ENCODE data around the gene GGA2.
"Not testable (repeated sequence)": the region's sequence is repeated elsewhere in the genome, so short reads cannot be mapped to it uniquely, and the experiment has no call there.

GGA2 gene

GRCh38 chr16:23465179-23465578, 45.1 kb downstream of the GGA2 start:
- H3K9ac ChIP-seq (ENCODE audit: low read length) = no peak overlapping the region
- H3K27me3 ChIP-seq (ENCODE audit: control insufficient read depth, insufficient read depth, low read length) = no peaks in the 10 kb centered on the region
- peaks cover 56% of the 10 kb centered on the region for H3K36me3 ChIP-seq (ENCODE audit: control insufficient read depth, insufficient read depth, low read length)
- H3K4me1 ChIP-seq (ENCODE audit: control insufficient read depth, insufficient read depth, low read length) = no peaks in the 10 kb centered on the region
- no peak overlapping the region for H3K27ac ChIP-seq (ENCODE audit: low read depth, low read length)
- no peaks in the 10 kb centered on the region for H3K9me3 ChIP-seq (ENCODE audit: control insufficient read depth, insufficient read depth, low read depth, low read length)
- H3K4me3 ChIP-seq (ENCODE audit: low read depth, low read length) = no peak overlapping the region

DNA sequence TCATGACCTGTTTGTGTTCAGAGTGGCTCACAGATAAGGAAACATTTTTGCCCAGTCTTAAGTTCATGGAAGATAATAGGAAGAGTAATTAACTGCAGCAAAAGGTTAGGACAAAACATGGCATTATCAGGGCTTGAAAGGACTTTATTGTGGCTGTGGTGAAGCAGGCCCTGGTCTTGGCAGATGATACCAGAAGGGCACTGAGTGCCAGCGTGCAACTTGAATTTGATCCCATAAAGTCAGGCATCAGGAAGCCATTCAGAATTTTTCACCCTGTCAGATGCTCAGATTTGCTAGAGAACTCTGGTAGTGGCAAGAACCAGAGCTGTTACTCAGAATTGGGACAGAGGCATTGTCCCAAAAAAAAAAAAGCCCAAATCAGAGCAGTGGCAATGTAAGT, 46.1 kb downstream of the GGA2 start:
- peaks cover 46% of the 10 kb centered on the region for H3K36me3 ChIP-seq (ENCODE audit: control insufficient read depth, insufficient read depth, low read length)
- no peaks in the 10 kb centered on the region for H3K4me1 ChIP-seq (ENCODE audit: control insufficient read depth, insufficient read depth, low read length)
- no peaks in the 10 kb centered on the region for H3K27me3 ChIP-seq (ENCODE audit: control insufficient read depth, insufficient read depth, low read length)
- H3K9me3 ChIP-seq (ENCODE audit: control insufficient read depth, insufficient read depth, low read depth, low read length) = no peaks in the 10 kb centered on the region
- no peak overlapping the region for H3K4me3 ChIP-seq (ENCODE audit: low read depth, low read length)
- no peak overlapping the region for H3K27ac ChIP-seq (ENCODE audit: low read depth, low read length)
- no peak overlapping the region for H3K9ac ChIP-seq (ENCODE audit: low read length)

GRCh38 chr16:23462994-23463393, 47.3 kb downstream of the GGA2 start:
- not testable (repeated sequence) for H3K4me3 ChIP-seq (ENCODE audit: low read depth, low read length); H3K9ac ChIP-seq (ENCODE audit: low read length); H3K27me3 ChIP-seq (ENCODE audit: control insufficient read depth, insufficient read depth, low read length); H3K9me3 ChIP-seq (ENCODE audit: control insufficient read depth, insufficient read depth, low read depth, low read length); H3K27ac ChIP-seq (ENCODE audit: low read depth, low read length); H3K4me1 ChIP-seq (ENCODE audit: control insufficient read depth, insufficient read depth, low read length)
- H3K36me3 ChIP-seq (ENCODE audit: control insufficient read depth, insufficient read depth, low read length) = peaks cover 37% of the 10 kb centered on the region

- Histone ChIP-seq H3K4me3 (ENCODE audit: low read depth, low read length) (peak overlapping the region; percentile 96), H3K27me3 (ENCODE audit: control insufficient read depth, insufficient read depth, low read length) (no peaks in the 10 kb centered on the region), H3K27ac (ENCODE audit: low read depth, low read length) (no peak overlapping the region), H3K36me3 (ENCODE audit: control insufficient read depth, insufficient read depth, low read length) (no peaks in the 10 kb centered on the region), H3K9me3 (ENCODE audit: control insufficient read depth, insufficient read depth, low read depth, low read length) (no peaks in the 10 kb centered on the region), H3K4me1 (ENCODE audit: control insufficient read depth, insufficient read depth, low read length) (0 out of 2 replicates have a peak, but pooled peaks cover 4% of the 10 kb centered on the region), H3K9ac (ENCODE audit: low read length) (peak overlapping the region; percentile 93)
Observed at GRCh38 chr16:23453338-23454052, 56.8 kb downstream of the GGA2 start.

DNA sequence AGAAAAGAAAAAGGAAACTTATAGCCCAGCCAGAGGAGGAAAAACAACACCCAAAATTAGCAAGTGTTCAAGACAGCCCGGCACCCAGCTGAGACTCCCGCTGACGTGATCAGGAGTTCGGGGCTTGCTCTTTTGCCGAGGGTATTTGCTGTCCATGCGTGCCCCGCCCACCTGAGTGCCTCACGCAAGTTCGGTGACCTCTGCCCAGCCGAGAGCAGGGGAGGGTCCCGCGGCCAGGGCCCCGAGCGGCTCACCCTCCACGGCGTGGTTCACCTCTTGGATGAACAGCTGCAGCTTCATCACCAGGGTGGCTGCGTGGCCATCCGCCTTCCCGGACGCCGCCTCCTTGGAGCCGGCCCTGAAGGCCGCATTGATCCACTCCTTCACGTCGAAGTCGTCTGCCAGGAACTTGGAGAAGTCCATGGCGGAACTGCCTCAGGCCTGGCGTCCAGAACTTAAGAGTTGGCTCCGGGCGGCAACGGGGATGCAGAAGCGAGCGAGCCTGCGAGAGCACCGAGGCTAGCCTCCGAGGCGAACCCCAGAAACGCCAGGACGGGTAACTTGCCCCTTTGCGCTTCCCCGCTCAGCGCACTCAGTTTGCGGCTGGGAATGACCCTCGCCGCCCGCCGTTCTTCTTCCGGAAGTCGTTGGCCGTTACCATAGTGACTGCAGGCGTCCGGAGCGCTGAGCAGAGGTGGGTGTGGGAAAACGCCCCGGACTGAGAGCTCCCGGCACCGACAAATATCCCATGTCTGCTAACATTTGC, 57.5 kb downstream of the GGA2 start, which contains the start of gene COG7:
COG7 (minus strand) TSS at position 618 of the 766 bp plus-strand sequence; CDS start at position 423, 195 bp downstream.
- Histone ChIP-seq H3K4me3 (ENCODE audit: low read depth, low read length) (peak within 1 kb of the TSS; percentile 96), H3K27me3 (ENCODE audit: control insufficient read depth, insufficient read depth, low read length) (no peaks in the 10 kb centered on the region), H3K36me3 (ENCODE audit: control insufficient read depth, insufficient read depth, low read length) (no peaks in the 10 kb centered on the region), H3K9ac (ENCODE audit: low read length) (peak within 1 kb of the TSS; percentile 93), H3K4me1 (ENCODE audit: control insufficient read depth, insufficient read depth, low read length) (0 out of 2 replicates have a peak, but pooled peaks cover 4% of the 10 kb centered on the region), H3K27ac (ENCODE audit: low read depth, low read length) (peak within 1 kb of the TSS; percentile 87; the same call in 1 of the 2 replicates), H3K9me3 (ENCODE audit: control insufficient read depth, insufficient read depth, low read depth, low read length) (no peaks in the 10 kb centered on the region)

GRCh38 chr16:23452221-23452571, 58.1 kb downstream of the GGA2 start:
- Histone ChIP-seq H3K27me3 (ENCODE audit: control insufficient read depth, insufficient read depth, low read length) (no peaks in the 10 kb centered on the region), H3K27ac (ENCODE audit: low read depth, low read length) (peak overlapping the region; percentile 87; the same call in 1 of the 2 replicates), H3K9ac (ENCODE audit: low read length) (peak overlapping the region; percentile 93), H3K36me3 (ENCODE audit: control insufficient read depth, insufficient read depth, low read length) (no peaks in the 10 kb centered on the region), H3K4me1 (ENCODE audit: control insufficient read depth, insufficient read depth, low read length) (0 out of 2 replicates have a peak, but pooled peaks cover 4% of the 10 kb centered on the region), H3K9me3 (ENCODE audit: control insufficient read depth, insufficient read depth, low read depth, low read length) (no peaks in the 10 kb centered on the region), H3K4me3 (ENCODE audit: low read depth, low read length) (peak overlapping the region; percentile 96)

DNA sequence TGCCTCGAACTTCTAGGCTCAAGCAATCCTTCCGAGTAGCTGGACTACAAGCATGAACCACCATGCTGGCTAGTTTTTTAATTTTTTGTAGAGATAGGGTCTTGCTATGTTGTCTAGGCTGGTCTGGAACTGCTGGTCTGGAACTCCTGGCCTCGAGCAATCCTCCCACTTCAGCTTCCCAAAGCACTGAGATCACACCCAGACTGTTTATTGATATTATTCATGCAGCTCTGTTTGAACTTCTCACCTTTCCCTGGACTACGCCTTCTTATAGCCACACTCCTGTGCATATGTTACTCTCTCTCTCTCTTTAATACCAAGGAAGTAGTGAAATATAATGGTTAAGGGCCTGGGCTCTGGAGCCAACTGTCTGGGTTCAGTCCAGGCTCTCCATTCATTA, 61.9 kb downstream of the GGA2 start:
- peaks cover 17% of the 10 kb centered on the region for H3K36me3 ChIP-seq (ENCODE audit: control insufficient read depth, insufficient read depth, low read length)
- H3K27ac ChIP-seq (ENCODE audit: low read depth, low read length) = no peak overlapping the region
- H3K9me3 ChIP-seq (ENCODE audit: control insufficient read depth, insufficient read depth, low read depth, low read length) = no peaks in the 10 kb centered on the region
- no peaks in the 10 kb centered on the region for H3K27me3 ChIP-seq (ENCODE audit: control insufficient read depth, insufficient read depth, low read length)
- no peak overlapping the region for H3K9ac ChIP-seq (ENCODE audit: low read length)
- H3K4me3 ChIP-seq (ENCODE audit: low read depth, low read length) = no peak overlapping the region
- 0 out of 2 replicates have a peak, but pooled peaks cover 4% of the 10 kb centered on the region for H3K4me1 ChIP-seq (ENCODE audit: control insufficient read depth, insufficient read depth, low read length)

DNA sequence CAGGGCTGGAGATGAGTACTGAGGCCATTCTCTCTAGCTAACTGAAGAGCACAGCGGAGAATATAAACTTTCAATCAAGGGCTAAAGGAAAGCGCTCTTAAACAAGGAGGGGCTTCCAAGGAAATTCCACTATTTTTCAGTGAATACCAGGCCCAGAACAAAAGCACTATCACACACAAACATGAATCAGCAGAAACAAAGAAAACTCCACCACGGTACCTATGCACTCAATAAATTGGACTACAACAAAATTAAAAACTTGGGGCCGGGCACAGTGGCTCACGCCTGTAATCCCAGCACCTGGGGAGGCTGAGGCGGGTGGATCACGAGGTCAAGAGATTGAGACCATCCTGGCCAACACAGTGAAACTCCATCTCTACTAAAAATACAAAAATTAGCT, 72.8 kb downstream of the GGA2 start:
- not testable (repeated sequence) for H3K4me1 ChIP-seq (ENCODE audit: control insufficient read depth, insufficient read depth, low read length); H3K9me3 ChIP-seq (ENCODE audit: control insufficient read depth, insufficient read depth, low read depth, low read length); H3K27ac ChIP-seq (ENCODE audit: low read depth, low read length); H3K27me3 ChIP-seq (ENCODE audit: control insufficient read depth, insufficient read depth, low read length); H3K4me3 ChIP-seq (ENCODE audit: low read depth, low read length); H3K9ac ChIP-seq (ENCODE audit: low read length)
- H3K36me3 ChIP-seq (ENCODE audit: control insufficient read depth, insufficient read depth, low read length) = peaks cover 45% of the 10 kb centered on the region

- Histone ChIP-seq H3K27me3 (ENCODE audit: control insufficient read depth, insufficient read depth, low read length) (no peaks in the 10 kb centered on the region), H3K4me3 (ENCODE audit: low read depth, low read length) (no peak overlapping the region), H3K9me3 (ENCODE audit: control insufficient read depth, insufficient read depth, low read depth, low read length) (no peaks in the 10 kb centered on the region), H3K9ac (ENCODE audit: low read length) (no peak overlapping the region), H3K4me1 (ENCODE audit: control insufficient read depth, insufficient read depth, low read length) (no peaks in the 10 kb centered on the region), H3K27ac (ENCODE audit: low read depth, low read length) (no peak overlapping the region), H3K36me3 (ENCODE audit: control insufficient read depth, insufficient read depth, low read length) (peaks cover 45% of the 10 kb centered on the region)
Observed at GRCh38 chr16:23436951-23437350, 73.3 kb downstream of the GGA2 start.

- Histone ChIP-seq H3K36me3 (ENCODE audit: control insufficient read depth, insufficient read depth, low read length) (peaks cover 41% of the 10 kb centered on the region), H3K4me1 (ENCODE audit: control insufficient read depth, insufficient read depth, low read length) (no peaks in the 10 kb centered on the region), H3K4me3 (ENCODE audit: low read depth, low read length) (no peak overlapping the region), H3K27me3 (ENCODE audit: control insufficient read depth, insufficient read depth, low read length) (no peaks in the 10 kb centered on the region), H3K9me3 (ENCODE audit: control insufficient read depth, insufficient read depth, low read depth, low read length) (no peaks in the 10 kb centered on the region), H3K9ac (ENCODE audit: low read length) (no peak overlapping the region), H3K27ac (ENCODE audit: low read depth, low read length) (no peak overlapping the region)
Observed at GRCh38 chr16:23435500-23435899, 74.8 kb downstream of the GGA2 start.

DNA sequence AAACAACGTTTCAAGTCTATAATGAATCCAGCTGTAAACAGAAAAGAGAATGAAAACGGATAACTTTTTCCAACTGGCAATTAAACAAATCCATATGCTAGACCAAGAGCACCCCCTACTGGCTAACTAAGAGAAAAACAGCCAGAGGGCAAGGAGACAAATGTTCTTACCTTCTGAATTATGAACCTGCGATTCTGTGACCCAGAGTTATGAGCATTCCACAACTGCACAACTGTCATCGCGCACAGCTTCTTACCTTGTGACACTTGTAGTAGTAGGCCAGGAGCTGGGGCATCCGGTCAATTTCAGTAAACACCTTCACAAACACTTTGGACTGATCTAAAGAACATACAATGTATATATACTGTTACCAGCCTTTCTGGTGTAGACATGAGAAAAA, 75.9 kb downstream of the GGA2 start:
- H3K9ac ChIP-seq (ENCODE audit: low read length) = no peak overlapping the region
- no peak overlapping the region for H3K27ac ChIP-seq (ENCODE audit: low read depth, low read length)
- H3K9me3 ChIP-seq (ENCODE audit: control insufficient read depth, insufficient read depth, low read depth, low read length) = no peaks in the 10 kb centered on the region

More for the DNA sequence above, 75.9 kb downstream of the GGA2 start:
- Histone ChIP-seq H3K4me1 (ENCODE audit: control insufficient read depth, insufficient read depth, low read length) (no peaks in the 10 kb centered on the region), H3K4me3 (ENCODE audit: low read depth, low read length) (no peak overlapping the region), H3K36me3 (ENCODE audit: control insufficient read depth, insufficient read depth, low read length) (peaks cover 42% of the 10 kb centered on the region), H3K27me3 (ENCODE audit: control insufficient read depth, insufficient read depth, low read length) (no peaks in the 10 kb centered on the region)
